SU-DHL-6 (cell line): Measurements from ENCODE around the gene ART1.

ENCODE experiments used
- CTCF ChIP-seq: fragments of 200-600 bp; sonication (generic); IDR thresholded peaks from one replicate; pipeline ENCODE4 v1.5.1; 2017; ENCODE audit warnings: antibody characterized with exemption, mild to moderate bottlenecking, low read length, moderate library complexity; ENCODE audit not compliant: insufficient read depth, poor library complexity, severe bottlenecking
- EZH2phosphoT487 ChIP-seq: fragments of 200-600 bp; sonication (generic), shearing (Covaris generic); conservative IDR thresholded peaks from 2 replicates; pipeline ENCODE4 v1.6.1; 2018; ENCODE audit warnings: mild to moderate bottlenecking, antibody characterized with exemption, low read length, moderate library complexity, mixed read lengths

GRCh38 chr11:3666023-3666530 lies 21.1 kb downstream of the ART1 start:
- TF ChIP-seq CTCF (no peak), EZH2phosphoT487 (no peak)
